Smooth muscle cell of the brain vasculature (primary cell): Measurements from ENCODE around the gene ACOT2.
"Not testable (repeated sequence)": the region's sequence is repeated elsewhere in the genome, so short reads cannot be mapped to it uniquely, and the experiment has no call there.

Source experiments
- DNase-seq: peaks from one replicate; pipeline ENCODE4 v3.0.0-alpha.2; 2012; ENCODE audit warnings: low read depth, low spot score

Gene ACOT2

GRCh38 chr14:73569185-73569958 is at the start of gene ACOT2:
Gene ACOT2, plus strand, starts transcription at chr14:73569213. Its CDS starts 28 bp downstream, at chr14:73569241.
- peak; percentile 77 for DNase-seq

- no peak for DNase-seq
Measured at GRCh38 chr14:73521229-73521628, 47.8 kb upstream of the ACOT2 start.

- no peak for DNase-seq
Measured at GRCh38 chr14:73524493-73524892, 44.5 kb upstream of the ACOT2 start.

GRCh38 chr14:73526036-73526984 is 42.7 kb upstream of the ACOT2 start:
- no peak for DNase-seq

GRCh38 chr14:73529356-73529755 is 39.7 kb upstream of the ACOT2 start:
- DNase-seq = not testable (repeated sequence)

GRCh38 chr14:73531971-73532370 is 37.0 kb upstream of the ACOT2 start:
- DNase-seq = not testable (repeated sequence)

GRCh38 chr14:73537244-73538045 is 31.6 kb upstream of the ACOT2 start:
- not testable (repeated sequence) for DNase-seq

- not testable (repeated sequence) for DNase-seq
Measured at GRCh38 chr14:73539017-73539416, 30.0 kb upstream of the ACOT2 start.

GRCh38 chr14:73542961-73543360 is 26.1 kb upstream of the ACOT2 start:
- not testable (repeated sequence) for DNase-seq

- DNase-seq = not testable (repeated sequence)
Measured at GRCh38 chr14:73545353-73545752, 23.7 kb upstream of the ACOT2 start.

- DNase-seq = not testable (repeated sequence)
Measured at GRCh38 chr14:73549097-73549496, 19.9 kb upstream of the ACOT2 start.

GRCh38 chr14:73549889-73550524 is 19.0 kb upstream of the ACOT2 start:
- DNase-seq = not testable (repeated sequence)

- no peak for DNase-seq
Measured at GRCh38 chr14:73553845-73554244, 15.2 kb upstream of the ACOT2 start.

- not testable (repeated sequence) for DNase-seq
Measured at GRCh38 chr14:73557201-73557600, 11.8 kb upstream of the ACOT2 start.

- DNase-seq = not testable (repeated sequence)
Measured at GRCh38 chr14:73558238-73558637, 10.8 kb upstream of the ACOT2 start.

GRCh38 chr14:73562256-73562655 is 6.8 kb upstream of the ACOT2 start:
- DNase-seq = not testable (repeated sequence)

GRCh38 chr14:73562696-73563095 is 6.3 kb upstream of the ACOT2 start:
- DNase-seq = not testable (repeated sequence)

- not testable (repeated sequence) for DNase-seq
Measured at GRCh38 chr14:73566431-73566830, 2.6 kb upstream of the ACOT2 start.

GRCh38 chr14:73566935-73567334 is 2.1 kb upstream of the ACOT2 start:
- DNase-seq = not testable (repeated sequence)

- no peak for DNase-seq
Measured at GRCh38 chr14:73567358-73567757, 1.7 kb upstream of the ACOT2 start.
